Measurements from ENCODE around the gene PRR18.
A peak's percentile ranks its signal among the peaks of the same experiment; 100 is the strongest.

The PRR18 gene

GRCh38 chr6:166293731-166294584 is 14.2 kb downstream of the PRR18 start:
- no peak for DNase-seq (ENCODE audit: low read depth)
- TF ChIP-seq POLR2A (IDR thresholded peaks at IDR 0.05; ENCODE audit: extremely low read depth, insufficient read length) (no peak), MYC (IDR thresholded peaks at IDR 0.05; ENCODE audit: low read depth, low read length) (no peak), MAX (IDR thresholded peaks at IDR 0.05; ENCODE audit: low read depth, low read length) (no peak), CTCF (IDR thresholded peaks at IDR 0.05; ENCODE audit: low read depth, low read length) (no peak)
- H3K4me3 ChIP-seq (ENCODE audit: low read depth, low read length), result no peak overlapping the region

GRCh38 chr6:166289207-166290060 is 18.8 kb downstream of the PRR18 start:
- H3K4me3 ChIP-seq (ENCODE audit: low read depth, low read length), result no peak overlapping the region
- no peak for DNase-seq (ENCODE audit: low read depth)
- TF ChIP-seq POLR2A (IDR thresholded peaks at IDR 0.05; ENCODE audit: extremely low read depth, insufficient read length), result no peak
- TF ChIP-seq MAX (IDR thresholded peaks at IDR 0.05; ENCODE audit: low read depth, low read length), result no peak
- no peak for TF ChIP-seq CTCF (IDR thresholded peaks at IDR 0.05; ENCODE audit: low read depth, low read length)
- no peak for TF ChIP-seq MYC (IDR thresholded peaks at IDR 0.05; ENCODE audit: low read depth, low read length)

- no peak overlapping the region for H3K4me3 ChIP-seq (ENCODE audit: low read depth, low read length)
- peak; percentile 29 for DNase-seq (ENCODE audit: low read depth)
- TF ChIP-seq POLR2A (IDR thresholded peaks at IDR 0.05; ENCODE audit: extremely low read depth, insufficient read length) (no peak), MAX (IDR thresholded peaks at IDR 0.05; ENCODE audit: low read depth, low read length) (no peak), CTCF (IDR thresholded peaks at IDR 0.05; ENCODE audit: low read depth, low read length) (no peak)
Measured at GRCh38 chr6:166286839-166287271, 21.3 kb downstream of the PRR18 start.

GRCh38 chr6:166285233-166285632 is 23.0 kb downstream of the PRR18 start:
- TF ChIP-seq CTCF (IDR thresholded peaks at IDR 0.05; ENCODE audit: low read depth, low read length) (no peak), POLR2A (IDR thresholded peaks at IDR 0.05; ENCODE audit: extremely low read depth, insufficient read length) (no peak), MAX (IDR thresholded peaks at IDR 0.05; ENCODE audit: low read depth, low read length) (no peak), MYC (IDR thresholded peaks at IDR 0.05; ENCODE audit: low read depth, low read length) (no peak)
- no peak overlapping the region for H3K4me3 ChIP-seq (ENCODE audit: low read depth, low read length)
- DNase-seq (ENCODE audit: low read depth), result no peak

- TF ChIP-seq CTCF (IDR thresholded peaks at IDR 0.05; ENCODE audit: low read depth, low read length) (no peak), POLR2A (IDR thresholded peaks at IDR 0.05; ENCODE audit: extremely low read depth, insufficient read length) (no peak), MAX (IDR thresholded peaks at IDR 0.05; ENCODE audit: low read depth, low read length) (no peak), MYC (IDR thresholded peaks at IDR 0.05; ENCODE audit: low read depth, low read length) (no peak)
- no peak overlapping the region for H3K4me3 ChIP-seq (ENCODE audit: low read depth, low read length)
Measured at GRCh38 chr6:166284640-166285039, 23.6 kb downstream of the PRR18 start.

More at GRCh38 chr6:166284640-166285039, 23.6 kb downstream of the PRR18 start:
- DNase-seq (ENCODE audit: low read depth), result no peak

All from NB4 (cell line).